Endothelial cell of umbilical vein (primary cell): Measurements from ENCODE around the gene CD164L2. TPM values are rescaled to one million over a fixed set of nuclear protein-coding genes. Genes with fewer than 3 reads are reported as not detected.

Source experiments
- BruUV-seq: library from RNA; stranded (reverse); fragments of 400-500 nt; replicated peaks from 2 replicates; lab custom pipeline; 2021; lab: Mats Ljungman, UMichigan
- CTCF ChIA-PET: fragments of 300-600, 350-600 bp; sonication (Branson Sonifier 250); formaldehyde crosslinking; loops from one replicate; lab custom pipeline; 2021; ENCODE audit warnings: antibody characterized with exemption, inconsistent platforms; lab: Charles Lee
- POLR2A ChIA-PET: fragments of 300-600, 350-600 bp; sonication (Branson Sonifier 250); formaldehyde crosslinking; loops from one replicate; lab custom pipeline; 2021; ENCODE audit warnings: antibody characterized with exemption, inconsistent platforms; lab: Charles Lee
- DNase-seq: peaks from one replicate; pipeline ENCODE4 v3.0.0-alpha.2; 2011; ENCODE audit warnings: low read depth, low spot score
- FAIRE-seq: peaks from 2 replicates; lab custom pipeline; 2011; peaks lifted over from hg19 to GRCh38; lab: Jason Lieb, UNC
- H2AFZ ChIP-seq: 2 replicates; pipeline ENCODE4 v1.6.0; 2012; ENCODE audit warnings: low read depth, low read length, control low read depth, inconsistent platforms
- H3K27ac ChIP-seq: 2 replicates; pipeline ENCODE4 v1.5.1; 2011; ENCODE audit warnings: low read depth, mild to moderate bottlenecking, control low read depth, low read length, moderate library complexity; ENCODE audit not compliant: insufficient read depth
- H3K27me3 ChIP-seq, 2 experiments: 2 replicates each; pipeline versions ENCODE4 v1.6.0 to v1.6.1; 2011; ENCODE audit warnings: low read length in 2 of 2, mixed read lengths in 1 of 2; ENCODE audit not compliant: control insufficient read depth in 2 of 2, insufficient read depth in 2 of 2
- H3K36me3 ChIP-seq, 2 experiments: 2 replicates in 1 of 2; 3 replicates in 1 of 2; pipeline ENCODE4 v1.5.1; 2011; ENCODE audit warnings: low read length in 2 of 2, mild to moderate bottlenecking in 1 of 2, moderate library complexity in 1 of 2; ENCODE audit not compliant: control insufficient read depth in 2 of 2, insufficient read depth in 2 of 2; ENCODE audit errors: extremely low read depth in 1 of 2
- H3K4me1 ChIP-seq: 3 replicates; pipeline ENCODE4 v1.5.1; 2011; ENCODE audit warnings: mild to moderate bottlenecking, low read length; ENCODE audit not compliant: control insufficient read depth, insufficient read depth; ENCODE audit errors: extremely low read depth
- H3K4me2 ChIP-seq: 2 replicates; pipeline ENCODE4 v1.6.1; 2011; ENCODE audit warnings: low read length, control low read depth, mixed read lengths; ENCODE audit not compliant: insufficient read depth
- H3K4me3 ChIP-seq, 3 experiments: fragments of 200-600 bp in 1 of 3; sonication (generic), shearing (Covaris generic) in 1 of 3; replicated peaks in 1 of 3; 2 replicates each; pipeline ENCODE4 v1.5.1; 2011 to 2016; ENCODE audit warnings: control low read depth in 3 of 3, low read length in 3 of 3, mild to moderate bottlenecking in 2 of 3, inconsistent platforms in 1 of 3, low read depth in 1 of 3, moderate library complexity in 1 of 3; ENCODE audit not compliant: insufficient read depth in 1 of 3
- H3K79me2 ChIP-seq: 2 replicates; pipeline ENCODE4 v1.6.0; 2012; ENCODE audit warnings: low read length, inconsistent platforms; ENCODE audit not compliant: control insufficient read depth, insufficient read depth
- H3K9ac ChIP-seq: replicated peaks from 2 replicates; pipeline ENCODE3; 2011; ENCODE audit warnings: low read length, control low read depth; ENCODE audit not compliant: insufficient read depth; ENCODE audit errors: extremely low read depth
- H3K9me1 ChIP-seq: replicated peaks from 3 replicates; pipeline ENCODE4 v1.6.0; 2011; ENCODE audit warnings: mild to moderate bottlenecking, low read length; ENCODE audit not compliant: control insufficient read depth, insufficient read depth; ENCODE audit errors: extremely low read depth
- H3K9me3 ChIP-seq: replicated peaks from 2 replicates; pipeline ENCODE4 v1.5.1; 2012; ENCODE audit warnings: low read length, inconsistent platforms; ENCODE audit not compliant: control insufficient read depth, insufficient read depth
- H4K20me1 ChIP-seq: replicated peaks from 2 replicates; pipeline ENCODE3; 2011; ENCODE audit warnings: mild to moderate bottlenecking, low read length; ENCODE audit not compliant: control insufficient read depth, insufficient read depth; ENCODE audit errors: extremely low read depth
- CTCF ChIP-seq, 2 donors: IDR thresholded peaks; 1 replicate in 1 of 2; 2 replicates in 1 of 2; pipeline ENCODE4 v1.5.1; 2011; ENCODE audit warnings: low read length in 2 of 2, mild to moderate bottlenecking in 2 of 2, moderate library complexity in 2 of 2, control low read depth in 1 of 2, inconsistent platforms in 1 of 2, low read depth in 1 of 2; ENCODE audit not compliant: insufficient read depth in 1 of 2; ENCODE audit errors: extremely low read depth in 1 of 2
- EZH2 ChIP-seq: IDR thresholded peaks from 2 replicates; pipeline ENCODE4 v1.6.1; 2012; ENCODE audit warnings: borderline replicate concordance, low read depth, mild to moderate bottlenecking, moderate library complexity, low read length, inconsistent platforms; ENCODE audit not compliant: severe bottlenecking
- FOS ChIP-seq: IDR thresholded peaks from 2 replicates; pipeline ENCODE4 v1.6.1; 2011; ENCODE audit warnings: mild to moderate bottlenecking, low read length, moderate library complexity, borderline replicate concordance; ENCODE audit not compliant: insufficient read depth
- GATA2 ChIP-seq: IDR thresholded peaks from 2 replicates; pipeline ENCODE4 v1.7.0; 2011; ENCODE audit warnings: low read depth, mild to moderate bottlenecking, moderate library complexity, mixed read lengths, low read length; ENCODE audit not compliant: insufficient read length, insufficient read depth
- JUN ChIP-seq: IDR thresholded peaks from 2 replicates; pipeline ENCODE4 v1.6.1; 2011; ENCODE audit warnings: borderline replicate concordance, low read depth; ENCODE audit not compliant: insufficient read length, insufficient read depth
- MYC ChIP-seq: IDR thresholded peaks from one replicate; pipeline ENCODE4 v1.6.1; 2011; ENCODE audit warnings: mild to moderate bottlenecking, low read depth, low read length
- POLR2A ChIP-seq: IDR thresholded peaks from 2 replicates; pipeline ENCODE4 v1.6.1; 2012; ENCODE audit warnings: low read depth, mild to moderate bottlenecking, control low read depth, low read length
- POLR2AphosphoS5 ChIP-seq: IDR thresholded peaks from 2 replicates; pipeline ENCODE4 v1.6.1; 2012; ENCODE audit warnings: low read depth, mild to moderate bottlenecking, control low read depth, low read length, moderate library complexity; ENCODE audit not compliant: insufficient read depth
- dilution Hi-C: fragments of 300-500 bp; cut with MboI; formaldehyde crosslinking; loops from one replicate; pipeline ENCODE4 v1.15.0; 2019; ENCODE audit warnings: low sequenced_read_pairs; ENCODE audit not compliant: extremely low pct_ligation_motif_present
- intact Hi-C: fragments of 100-400 bp; cut with micrococcal nuclease; formaldehyde crosslinking; loops from one replicate; pipeline ENCODE4 v1.10.0; 2022
- polyA plus RNA-seq, 4 experiments: library from polyadenylated mRNA; depleted of rRNA in 3 of 4; stranded (reverse) in 3 of 4; unstranded in 1 of 4; fragments of >200 nt; gene quantifications; 2 replicates each; pipeline versions ENCODE4 v1.2.1 to v1.2.3, GENCODE V29; 2011 to 2012; ENCODE audit warnings: missing spikeins in 1 of 4
- total RNA-seq: library from RNA; stranded (reverse); gene quantifications from 2 replicates; pipeline ENCODE4 v1.2.3, GENCODE V29; 2021
- TF ChIP-seq, protein P1 (sequence below): IDR thresholded peaks from 2 replicates; pipeline ENCODE4 v1.6.1; 2011; ENCODE audit not compliant: insufficient read depth, insufficient read length

The CD164L2 gene
- total and polyA plus RNA-seq, 2 donors (not counting 3 experiments of a cell fraction or from before 2014, with no cell fraction given): not detected

DNA sequence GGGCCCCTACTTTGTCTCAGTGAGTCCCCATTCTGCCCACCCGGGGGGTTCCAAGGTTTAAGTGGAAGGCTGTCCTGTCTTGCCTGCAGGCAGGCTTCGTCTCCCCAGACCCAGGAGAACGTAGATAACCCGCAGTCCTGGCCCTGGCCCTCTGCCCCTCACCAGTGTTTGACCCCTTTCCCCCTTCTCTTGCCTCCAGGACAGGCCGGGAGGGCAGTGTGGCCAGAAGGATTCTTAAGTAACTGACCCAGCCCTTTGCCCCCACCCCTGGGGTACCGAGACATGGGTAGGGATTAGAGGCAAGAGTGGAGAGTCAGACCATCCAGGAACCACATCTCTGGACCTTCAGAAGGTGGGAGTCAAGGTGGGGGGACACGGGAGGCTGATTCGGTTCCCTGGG, 52.3 kb downstream of the CD164L2 start:
- no peaks in the 10 kb centered on the region for H3K4me1 ChIP-seq
- dilution Hi-C loops (no loop called here), intact Hi-C loops (no loop called here)
- FAIRE-seq (no peak), DNase-seq (no peak)
- POLR2A ChIA-PET: no interaction called here
- no peak overlapping the region for H3K4me3 ChIP-seq
- no peaks in the 10 kb centered on the region for H3K9me1 ChIP-seq
- no peak overlapping the region for H3K9ac ChIP-seq
- H3K27me3 ChIP-seq: no peaks in the 10 kb centered on the region
- H3K79me2 ChIP-seq: peaks cover 36% of the 10 kb centered on the region
- H3K27ac ChIP-seq: no peak overlapping the region
- no peaks in the 10 kb centered on the region for H3K9me3 ChIP-seq
- TF ChIP-seq GATA2: no peak
- no peak for TF ChIP-seq EZH2
- TF ChIP-seq, protein P1, sequence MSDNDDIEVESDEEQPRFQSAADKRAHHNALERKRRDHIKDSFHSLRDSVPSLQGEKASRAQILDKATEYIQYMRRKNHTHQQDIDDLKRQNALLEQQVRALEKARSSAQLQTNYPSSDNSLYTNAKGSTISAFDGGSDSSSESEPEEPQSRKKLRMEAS: no peak
- TF ChIP-seq POLR2A: no peak
- TF ChIP-seq CTCF (IDR thresholded peaks at IDR 0.05; ENCODE audit: extremely low read depth in 1 of 2, insufficient read depth in 1 of 2, low read depth in 1 of 2, low read length in 2 of 2): no peak
- no peak for TF ChIP-seq JUN
- TF ChIP-seq MYC: no peak
- no peak for TF ChIP-seq FOS
- TF ChIP-seq POLR2AphosphoS5: no peak
- CTCF ChIA-PET: no interaction called here
- no TSS peak for BruUV-seq
- H3K36me3 ChIP-seq: peaks cover 4 to 39% of the 10 kb centered on the region in 2 experiments
- H3K4me2 ChIP-seq: no peak overlapping the region
- H2AFZ ChIP-seq: no peak overlapping the region
- peaks cover 2% of the 10 kb centered on the region for H4K20me1 ChIP-seq

Other genes with a start within 250 kb of the CD164L2 start
- gene SLC9A1, start 228.2 kb downstream of the CD164L2 start, total RNA-seq: 59.2 and 60.5 TPM in 2 replicates
- 22.8 and 23.7 TPM in 2 replicates for gene SLC9A1, start 228.2 kb downstream of the CD164L2 start, polyA plus RNA-seq
- 27.3 and 27.6 TPM in 2 replicates for gene WDTC1, start 148.7 kb downstream of the CD164L2 start, total RNA-seq
- 15.4 and 15.9 TPM in 2 replicates for gene WDTC1, start 148.7 kb downstream of the CD164L2 start, polyA plus RNA-seq
- 43.1 and 45.8 TPM in 2 replicates for gene TMEM222, start 61.2 kb downstream of the CD164L2 start, total RNA-seq
- 76.1 and 103 TPM in 2 replicates for gene TMEM222, start 61.2 kb downstream of the CD164L2 start, polyA plus RNA-seq
- gene SYTL1, start 41.3 kb downstream of the CD164L2 start, total RNA-seq: not detected in 2 replicates
- 0.04 and 0.29 TPM in 2 replicates for gene SYTL1, start 41.3 kb downstream of the CD164L2 start, polyA plus RNA-seq
- gene MAP3K6, start 16.4 kb downstream of the CD164L2 start, total RNA-seq: 12.4 and 18.5 TPM in 2 replicates
- gene MAP3K6, start 16.4 kb downstream of the CD164L2 start, polyA plus RNA-seq: 9.9 and 12.7 TPM in 2 replicates
- gene FCN3, start 8.5 kb downstream of the CD164L2 start, total RNA-seq: not detected in 2 replicates
- gene FCN3, start 8.5 kb downstream of the CD164L2 start, polyA plus RNA-seq: 0.15 and 0.25 TPM in 2 replicates
- 1.8 and 2.4 TPM in 2 replicates for gene GPR3, start 9.3 kb upstream of the CD164L2 start, total RNA-seq
- 1.8 and 2.2 TPM in 2 replicates for gene GPR3, start 9.3 kb upstream of the CD164L2 start, polyA plus RNA-seq
- 169 and 172 TPM in 2 replicates for gene WASF2, start 106.8 kb upstream of the CD164L2 start, total RNA-seq
- 75.3 and 76.9 TPM in 2 replicates for gene WASF2, start 106.8 kb upstream of the CD164L2 start, polyA plus RNA-seq
- gene AHDC1, start 220.8 kb upstream of the CD164L2 start, total RNA-seq: 32.1 and 33.0 TPM in 2 replicates
- gene AHDC1, start 220.8 kb upstream of the CD164L2 start, polyA plus RNA-seq: 7.0 and 7.8 TPM in 2 replicates